Muscle of back (tissue), 11 donors: Measurements from ENCODE around the gene TMEM255B. TPM values are rescaled to one million over a fixed set of nuclear protein-coding genes. Genes with fewer than 3 reads are reported as not detected.
"Not testable (repeated sequence)": the region's sequence is repeated elsewhere in the genome, so short reads cannot be mapped to it uniquely, and the experiment has no call there.

Experiments
- DNase-seq, 3 donors: peaks; one replicate each; pipeline versions ENCODE4 v3.0.0 to v3.0.0-alpha.2; 2013
- polyA plus RNA-seq, 10 donors: library from polyadenylated mRNA; unstranded; fragments of 120-200 nt; gene quantifications; one replicate each; pipeline ENCODE4 v1.2.1, GENCODE V29; 2013; ENCODE audit not compliant: insufficient read length in 10 of 10

TMEM255B gene
- polyA plus RNA-seq, 10 donors: 4.4 to 10.1 (median 6.1) TPM

- DNase-seq: no peak
Observed at GRCh38 chr13:113816254-113816929, 57.4 kb downstream of the TMEM255B start.

GRCh38 chr13:113816946-113817859, 58.2 kb downstream of the TMEM255B start:
- DNase-seq: peak; percentile 57 to 75 (median 73)

- DNase-seq: no peak
Observed at GRCh38 chr13:113817860-113818691, 59.0 kb downstream of the TMEM255B start.

GRCh38 chr13:113818700-113819295, 59.8 kb downstream of the TMEM255B start:
- DNase-seq: no peak

GRCh38 chr13:113819341-113819730, 60.3 kb downstream of the TMEM255B start:
- DNase-seq: no peak

- DNase-seq: no peak
Observed at GRCh38 chr13:113819731-113820715, 61.0 kb downstream of the TMEM255B start.

GRCh38 chr13:113820813-113821651, 62.0 kb downstream of the TMEM255B start:
- DNase-seq: peak; percentile 73 to 92 (median 88)

- DNase-seq: no peak
Observed at GRCh38 chr13:113821847-113822246, 62.8 kb downstream of the TMEM255B start.

- DNase-seq: no peak
Observed at GRCh38 chr13:113822266-113822665, 63.2 kb downstream of the TMEM255B start.

- no peak for DNase-seq
Observed at GRCh38 chr13:113822956-113823744, 64.1 kb downstream of the TMEM255B start.

GRCh38 chr13:113823771-113824170, 64.7 kb downstream of the TMEM255B start:
- DNase-seq: no peak

GRCh38 chr13:113825841-113826240, 66.8 kb downstream of the TMEM255B start:
- DNase-seq: no peak

GRCh38 chr13:113826446-113826845, 67.4 kb downstream of the TMEM255B start:
- not testable (repeated sequence) for DNase-seq

- no peak for DNase-seq
Observed at GRCh38 chr13:113827021-113827420, 68.0 kb downstream of the TMEM255B start.

GRCh38 chr13:113828282-113828825, 69.3 kb downstream of the TMEM255B start:
- DNase-seq: no peak

- DNase-seq: not testable (repeated sequence)
Observed at GRCh38 chr13:113830426-113830950, 71.5 kb downstream of the TMEM255B start.

- DNase-seq: no peak
Observed at GRCh38 chr13:113831061-113831460, 72.0 kb downstream of the TMEM255B start.

- DNase-seq: no peak
Observed at GRCh38 chr13:113832205-113832604, 73.2 kb downstream of the TMEM255B start.
